ENCODE data around the gene RFNG. TPM values are rescaled to one million over a fixed set of nuclear protein-coding genes. Genes with fewer than 3 reads are reported as not detected.
A peak's percentile ranks its signal among the peaks of the same experiment; 100 is the strongest.

The RFNG gene
- 10 to 100 TPM; 27.1 to 37.3 (median 29.3) TPM for total RNA-seq
- 10 to 100 TPM; 31.0 to 40.7 (median 37.3) TPM for polyA plus RNA-seq
- long read RNA-seq, donor 1, transcript RFNG-201 (8 exons, 1,828 nt): major isoform, 24 of 44 reads
- long read RNA-seq, donor 1, transcript RFNG-209 (1 exons, 2,886 nt): minor isoform, 5 of 44 reads
- long read RNA-seq, donor 1, partial matches to known transcripts: 11 of 44 reads
- long read RNA-seq, donor 1, other reads (novel, unspliced or antisense): 3 of 44 reads
- long read RNA-seq, donor 2, transcript RFNG-201 (8 exons, 1,828 nt): major isoform, 38 of 48 reads
- long read RNA-seq, donor 2, partial matches to known transcripts: 4 of 48 reads
- long read RNA-seq, donor 2, other reads (novel, unspliced or antisense): 2 of 48 reads

- Histone ChIP-seq H3K4me3 (peak within 1 kb of the TSS; percentile 84), H3K27ac (peak within 1 kb of the TSS; percentile 67), H3K27me3 (ENCODE audit: insufficient read depth in 3 of 3, low read length in 2 of 3) (no peaks in the 10 kb centered on the region), H3K4me1 (peaks cover 26% of the 10 kb centered on the region), H3K36me3 (ENCODE audit: insufficient read depth in 1 of 2, low read depth in 1 of 2) (peaks cover 0 to 64% of the 10 kb centered on the region in 2 donors), H3K9me3 (no peaks in the 10 kb centered on the region)
- ATAC-seq: peak; percentile 69 to 83 (median 76)
- DNase-seq: peak; percentile 83 to 88
- no peak for TF ChIP-seq CTCF (IDR thresholded peaks at IDR 0.05)
- intact Hi-C loops (cut with DNase I): no loop called here
- 0 to 1% (median 0%) methylated on average over 52 to 94 of the region's 94 CpGs for WGBS, 3 donors
These were observed at the start of gene RFNG, which contains the start of gene GPS1 for GRCh38 chr17:82051776-82052637. TSS of gene RFNG (minus strand) at chr17:82051811. CDS start at chr17:82051766, 45 bp downstream. TSS of gene GPS1 (plus strand) at chr17:82051898. CDS start at chr17:82051932, 34 bp downstream.

- intact Hi-C loops (cut with DNase I): loop anchor here in 1 of 2 donors (5.0 kb wide), 1 partner anchor 69 kb away; the partner anchor contains the start of gene RAC3
- Histone ChIP-seq H3K4me1 (peaks cover 47% of the 10 kb centered on the region), H3K27me3 (ENCODE audit: insufficient read depth in 3 of 3, low read length in 2 of 3) (no peaks in the 10 kb centered on the region), H3K36me3 (ENCODE audit: insufficient read depth in 1 of 2, low read depth in 1 of 2) (peaks cover 0 to 4% of the 10 kb centered on the region in 2 donors), H3K27ac (peak overlapping the region; percentile 97), H3K4me3 (no peak overlapping the region), H3K9me3 (no peaks in the 10 kb centered on the region)
- ATAC-seq (peak in 1 of 4 donors; percentile 15), DNase-seq (peak; percentile 22 to 61)
- 48 to 66% (median 56%) methylated on average over 10 of the region's 10 CpGs for WGBS, 3 donors
- TF ChIP-seq CTCF (IDR thresholded peaks at IDR 0.05): no peak
These were observed 49.7 kb upstream of the RFNG start for GRCh38 chr17:82101301-82101715.

GRCh38 chr17:82100502-82101298 is 49.1 kb upstream of the RFNG start:
- no peak overlapping the region for H3K4me3 ChIP-seq
- ATAC-seq (no peak), DNase-seq (peak in 1 of 2 donors; percentile 15)
- H3K27ac ChIP-seq: peak overlapping the region; percentile 97
- no peak for TF ChIP-seq CTCF (IDR thresholded peaks at IDR 0.05)
- no peaks in the 10 kb centered on the region for H3K9me3 ChIP-seq
- H3K36me3 ChIP-seq (ENCODE audit: insufficient read depth in 1 of 2, low read depth in 1 of 2): peaks cover 0 to 10% of the 10 kb centered on the region in 2 donors
- no peaks in the 10 kb centered on the region for H3K27me3 ChIP-seq (ENCODE audit: insufficient read depth in 3 of 3, low read length in 2 of 3)
- intact Hi-C loops (cut with DNase I): loop anchor here in 1 of 2 donors (5.0 kb wide), 1 partner anchor 68 kb away; the partner anchor contains the start of gene RAC3
- H3K4me1 ChIP-seq: peaks cover 41% of the 10 kb centered on the region
- WGBS, 3 donors: 74 to 88% (median 83%) methylated on average over 35 of the region's 35 CpGs
